IPS-18a (cell line): ENCODE data around the gene RBM41.
"Not testable (repeated sequence)": the region's sequence is repeated elsewhere in the genome, so short reads cannot be mapped to it uniquely, and the experiment has no call there.

Experiments
- H3K27ac ChIP-seq: one replicate; pipeline ENCODE4 v1.5.1; 2013; ENCODE audit warnings: low read length
- H3K27me3 ChIP-seq: one replicate; pipeline ENCODE4 v1.6.1; 2013; ENCODE audit warnings: mild to moderate bottlenecking, low read length; ENCODE audit not compliant: control insufficient read depth, insufficient read depth
- H3K36me3 ChIP-seq: one replicate; pipeline ENCODE4 v1.6.1; 2013; ENCODE audit warnings: low read depth, low read length; ENCODE audit not compliant: control insufficient read depth
- H3K4me1 ChIP-seq: one replicate; pipeline ENCODE4 v1.6.1; 2013; ENCODE audit warnings: low read depth, low read length; ENCODE audit not compliant: control insufficient read depth
- H3K4me3 ChIP-seq: one replicate; pipeline ENCODE4 v1.5.1; 2013; ENCODE audit warnings: low read length
- H3K9ac ChIP-seq: one replicate; pipeline ENCODE4 v1.6.1; 2013; ENCODE audit warnings: mild to moderate bottlenecking, low read length, moderate library complexity
- H3K9me3 ChIP-seq: one replicate; pipeline ENCODE4 v1.6.1; 2013; ENCODE audit warnings: low read depth, low read length; ENCODE audit not compliant: control insufficient read depth

Gene RBM41

GRCh38 chrX:107118322-107119147, at the start of gene RBM41:
TSS of gene RBM41 (minus strand) at chrX:107118822. CDS start at chrX:107118773, 49 bp downstream.
- peaks cover 30% of the 10 kb centered on the region for H3K36me3 ChIP-seq
- H3K9me3 ChIP-seq: no peaks in the 10 kb centered on the region
- peak within 1 kb of the TSS; percentile 76 for H3K4me3 ChIP-seq
- peaks cover 7% of the 10 kb centered on the region for H3K4me1 ChIP-seq
- H3K27ac ChIP-seq: peak within 1 kb of the TSS; percentile 84
- no peaks in the 10 kb centered on the region for H3K27me3 ChIP-seq
- peak within 1 kb of the TSS; percentile 96 for H3K9ac ChIP-seq

GRCh38 chrX:107168257-107168656, 49.6 kb upstream of the RBM41 start:
- Histone ChIP-seq H3K9me3 (no peaks in the 10 kb centered on the region), H3K4me1 (no peaks in the 10 kb centered on the region), H3K4me3 (no peak overlapping the region), H3K36me3 (no peaks in the 10 kb centered on the region), H3K9ac (no peak overlapping the region), H3K27me3 (no peaks in the 10 kb centered on the region), H3K27ac (no peak overlapping the region)

GRCh38 chrX:107167163-107167921, 48.7 kb upstream of the RBM41 start:
- no peak overlapping the region for H3K9ac ChIP-seq
- H3K27ac ChIP-seq: no peak overlapping the region
- no peaks in the 10 kb centered on the region for H3K27me3 ChIP-seq
- H3K9me3 ChIP-seq: no peaks in the 10 kb centered on the region
- no peaks in the 10 kb centered on the region for H3K36me3 ChIP-seq
- no peaks in the 10 kb centered on the region for H3K4me1 ChIP-seq
- H3K4me3 ChIP-seq: no peak overlapping the region

- not testable (repeated sequence) for H3K4me1 ChIP-seq, H3K9ac ChIP-seq, H3K36me3 ChIP-seq, H3K9me3 ChIP-seq, H3K27me3 ChIP-seq, H3K27ac ChIP-seq, H3K4me3 ChIP-seq
Measured at GRCh38 chrX:107157618-107158017, 39.0 kb upstream of the RBM41 start.

- H3K27ac ChIP-seq, H3K9me3 ChIP-seq: not testable (repeated sequence)
- H3K4me3 ChIP-seq: peak overlapping the region; percentile 59
Measured at GRCh38 chrX:107155621-107156430, 37.2 kb upstream of the RBM41 start.

GRCh38 chrX:107154787-107155620, 36.4 kb upstream of the RBM41 start:
- H3K4me3 ChIP-seq: peak overlapping the region; percentile 59
- H3K27ac ChIP-seq: no peak overlapping the region
- H3K27me3 ChIP-seq: no peaks in the 10 kb centered on the region
- peaks cover 6% of the 10 kb centered on the region for H3K4me1 ChIP-seq
- no peaks in the 10 kb centered on the region for H3K36me3 ChIP-seq
- no peaks in the 10 kb centered on the region for H3K9me3 ChIP-seq
- H3K9ac ChIP-seq: no peak overlapping the region

More at GRCh38 chrX:107155621-107156430, 37.2 kb upstream of the RBM41 start:
- H3K4me1 ChIP-seq, H3K27me3 ChIP-seq, H3K9ac ChIP-seq, H3K36me3 ChIP-seq: not testable (repeated sequence)

- H3K4me1 ChIP-seq: peaks cover 6% of the 10 kb centered on the region
- no peaks in the 10 kb centered on the region for H3K36me3 ChIP-seq
- H3K27ac ChIP-seq: no peak overlapping the region
- no peaks in the 10 kb centered on the region for H3K9me3 ChIP-seq
- H3K9ac ChIP-seq: no peak overlapping the region
- no peak overlapping the region for H3K4me3 ChIP-seq
- no peaks in the 10 kb centered on the region for H3K27me3 ChIP-seq
Measured at GRCh38 chrX:107153005-107153404, 34.4 kb upstream of the RBM41 start.

GRCh38 chrX:107146670-107147069, 28.0 kb upstream of the RBM41 start:
- Histone ChIP-seq H3K27ac (no peak overlapping the region), H3K9me3 (no peaks in the 10 kb centered on the region), H3K36me3 (no peaks in the 10 kb centered on the region), H3K9ac (no peak overlapping the region), H3K4me3 (no peak overlapping the region), H3K27me3 (no peaks in the 10 kb centered on the region), H3K4me1 (peaks cover 6% of the 10 kb centered on the region)

DNA sequence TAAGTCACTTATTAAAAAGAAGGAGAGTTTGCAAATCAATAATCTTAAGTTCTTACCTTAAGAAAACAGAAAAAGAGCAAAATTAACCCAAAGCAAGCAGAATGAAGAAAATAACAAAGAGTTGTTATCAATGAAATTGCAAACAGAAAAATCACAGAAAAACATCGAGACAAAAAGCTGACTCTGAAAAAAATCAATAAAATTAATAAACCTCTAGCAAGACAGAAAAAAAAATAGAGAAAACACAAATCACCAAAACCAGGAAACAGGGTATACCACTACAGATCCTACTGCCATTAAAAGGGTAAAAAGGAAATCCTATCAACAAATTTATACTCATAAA, 17.3 kb upstream of the RBM41 start:
- no peak overlapping the region for H3K9ac ChIP-seq
- H3K4me3 ChIP-seq: no peak overlapping the region
- H3K36me3 ChIP-seq: no peaks in the 10 kb centered on the region
- H3K27me3 ChIP-seq: no peaks in the 10 kb centered on the region
- no peaks in the 10 kb centered on the region for H3K4me1 ChIP-seq
- no peaks in the 10 kb centered on the region for H3K9me3 ChIP-seq
- H3K27ac ChIP-seq: no peak overlapping the region

DNA sequence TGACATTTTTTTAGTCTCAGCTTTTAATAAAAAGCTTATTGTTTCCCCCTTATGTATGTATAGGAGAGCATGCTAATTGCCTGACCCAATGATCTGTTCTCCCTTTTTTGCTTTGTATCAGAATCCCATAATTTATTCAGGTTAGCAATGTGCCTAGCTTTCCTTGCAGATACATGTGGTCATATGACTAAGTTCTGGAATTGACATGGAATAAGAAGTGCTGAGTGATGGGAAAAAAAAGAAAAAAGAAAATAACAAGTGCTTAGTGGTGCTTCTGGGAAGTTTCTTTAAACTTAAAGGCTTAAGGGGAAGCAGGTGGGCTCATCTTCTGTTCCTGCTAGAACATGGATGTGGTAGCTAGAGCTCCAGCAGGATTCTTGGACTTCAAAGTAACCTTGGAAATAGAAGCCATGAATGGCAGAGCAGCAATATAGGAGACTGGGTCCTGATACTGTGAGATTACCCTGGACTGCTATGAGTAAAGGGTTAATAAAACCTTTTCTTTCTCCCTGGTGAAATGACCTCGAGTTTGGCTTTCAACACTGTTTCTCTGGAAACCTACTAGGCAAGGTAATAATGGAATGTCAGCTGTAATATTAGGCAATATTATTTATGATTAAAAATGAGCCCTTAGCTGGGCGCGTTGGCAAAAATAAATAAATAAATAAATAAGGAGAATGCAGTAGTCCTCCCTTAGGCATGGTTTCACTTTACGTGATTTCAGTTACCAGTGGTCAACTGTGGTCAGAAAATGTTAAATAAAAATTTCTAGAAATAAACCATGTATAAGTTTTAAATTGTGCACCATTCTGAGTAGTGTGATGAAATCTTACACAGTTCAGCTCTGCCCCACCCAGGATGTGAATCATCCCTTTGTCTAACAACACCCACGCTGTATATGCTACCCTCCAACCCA, 16.7 kb upstream of the RBM41 start:
- Histone ChIP-seq H3K36me3 (no peaks in the 10 kb centered on the region), H3K27me3 (no peaks in the 10 kb centered on the region), H3K4me3 (no peak overlapping the region), H3K9ac (no peak overlapping the region), H3K27ac (no peak overlapping the region), H3K9me3 (no peaks in the 10 kb centered on the region), H3K4me1 (no peaks in the 10 kb centered on the region)
